ENCODE data around the gene TCERG1L.

Gene TCERG1L

DNA sequence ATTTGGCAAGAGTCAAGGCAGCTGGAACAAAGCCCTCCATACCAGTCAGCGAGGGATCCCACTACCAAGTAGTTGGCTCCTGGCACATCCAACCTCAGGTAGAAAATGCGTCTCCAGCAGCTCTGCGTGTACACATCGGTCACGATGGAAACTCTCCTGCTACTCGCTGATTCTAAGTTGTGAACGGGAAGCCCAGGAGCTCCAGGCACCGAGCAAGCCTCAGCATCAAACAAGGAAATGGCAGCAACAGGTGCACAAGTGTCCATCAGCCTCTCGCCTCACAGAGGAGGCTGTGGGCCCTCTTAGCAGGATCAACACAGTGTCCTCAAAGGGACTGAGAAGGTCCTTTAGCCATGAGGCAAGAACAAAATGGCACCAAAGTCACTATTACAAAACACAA, 127.0 kb downstream of the TCERG1L start:
- Histone ChIP-seq H3K27me3 (ENCODE audit: control insufficient read depth, insufficient read depth, low read length) (no peaks in the 10 kb centered on the region), H3K9ac (no peak overlapping the region), H3K79me2 (no peaks in the 10 kb centered on the region), H3K36me3 (ENCODE audit: control insufficient read depth, insufficient read depth, low read length) (no peaks in the 10 kb centered on the region), H3K27ac (no peak overlapping the region), H3K4me3 (ENCODE audit: low read depth, low read length) (no peak overlapping the region), H3K4me1 (peaks cover 4% of the 10 kb centered on the region), H3K9me3 (ENCODE audit: control insufficient read depth, low read length) (no peaks in the 10 kb centered on the region), H3K4me2 (ENCODE audit: low read length) (no peak overlapping the region), H2AFZ (no peak overlapping the region)
- TF ChIP-seq, protein P1, sequence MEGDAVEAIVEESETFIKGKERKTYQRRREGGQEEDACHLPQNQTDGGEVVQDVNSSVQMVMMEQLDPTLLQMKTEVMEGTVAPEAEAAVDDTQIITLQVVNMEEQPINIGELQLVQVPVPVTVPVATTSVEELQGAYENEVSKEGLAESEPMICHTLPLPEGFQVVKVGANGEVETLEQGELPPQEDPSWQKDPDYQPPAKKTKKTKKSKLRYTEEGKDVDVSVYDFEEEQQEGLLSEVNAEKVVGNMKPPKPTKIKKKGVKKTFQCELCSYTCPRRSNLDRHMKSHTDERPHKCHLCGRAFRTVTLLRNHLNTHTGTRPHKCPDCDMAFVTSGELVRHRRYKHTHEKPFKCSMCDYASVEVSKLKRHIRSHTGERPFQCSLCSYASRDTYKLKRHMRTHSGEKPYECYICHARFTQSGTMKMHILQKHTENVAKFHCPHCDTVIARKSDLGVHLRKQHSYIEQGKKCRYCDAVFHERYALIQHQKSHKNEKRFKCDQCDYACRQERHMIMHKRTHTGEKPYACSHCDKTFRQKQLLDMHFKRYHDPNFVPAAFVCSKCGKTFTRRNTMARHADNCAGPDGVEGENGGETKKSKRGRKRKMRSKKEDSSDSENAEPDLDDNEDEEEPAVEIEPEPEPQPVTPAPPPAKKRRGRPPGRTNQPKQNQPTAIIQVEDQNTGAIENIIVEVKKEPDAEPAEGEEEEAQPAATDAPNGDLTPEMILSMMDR (IDR thresholded peaks at IDR 0.05) = no peak

DNA sequence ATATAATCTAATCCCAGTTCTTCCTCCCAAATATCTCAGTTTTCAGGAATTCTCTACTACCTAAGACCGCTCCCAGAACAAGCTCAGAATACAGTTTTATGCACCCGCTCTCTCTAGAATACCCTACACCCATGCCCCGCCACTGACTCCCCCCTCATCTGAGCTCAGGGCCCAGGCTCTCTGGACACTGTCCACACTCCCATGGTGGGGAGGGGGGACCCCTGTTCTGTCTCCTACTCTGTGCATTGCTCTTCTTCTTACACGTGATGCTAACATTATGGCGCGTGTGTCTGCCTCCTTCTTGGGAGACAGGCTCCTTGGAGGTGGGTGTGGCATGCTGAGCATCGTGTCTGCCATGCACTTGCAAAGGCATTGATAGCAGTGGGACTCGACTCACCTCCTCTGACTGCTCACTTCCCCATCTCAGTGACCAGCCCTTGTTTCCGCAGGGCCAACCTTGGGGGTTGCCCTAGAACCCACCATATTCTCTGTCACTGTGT, 127.9 kb downstream of the TCERG1L start:
- peaks cover 10% of the 10 kb centered on the region for H3K4me1 ChIP-seq
- TF ChIP-seq, protein P1 (IDR thresholded peaks at IDR 0.05) = no peak

DNA sequence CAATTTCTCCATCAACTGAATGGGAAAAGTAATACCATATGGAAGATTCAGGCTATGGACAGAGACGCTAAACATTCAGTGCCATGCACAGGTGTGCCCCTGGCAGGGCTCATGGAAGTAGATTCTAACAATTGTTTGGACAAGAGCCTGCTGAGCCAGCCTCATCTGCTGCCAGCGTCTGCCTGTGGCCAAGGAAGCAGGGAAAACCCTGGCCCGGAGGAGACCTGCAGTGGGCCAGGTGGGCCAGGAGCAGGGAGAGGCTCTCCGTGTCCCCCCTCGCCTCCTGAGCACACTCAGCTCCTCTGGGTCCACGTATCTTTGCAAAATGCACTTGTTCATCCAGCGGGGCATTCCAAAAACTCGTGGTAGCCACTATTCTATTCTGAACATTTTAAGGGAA, 130.1 kb downstream of the TCERG1L start:
- no peaks in the 10 kb centered on the region for H3K27me3 ChIP-seq (ENCODE audit: control insufficient read depth, insufficient read depth, low read length)
- H3K79me2 ChIP-seq = no peaks in the 10 kb centered on the region
- H3K9ac ChIP-seq = no peak overlapping the region
- TF ChIP-seq, protein P1 (IDR thresholded peaks at IDR 0.05) = no peak
- peaks cover 10% of the 10 kb centered on the region for H3K4me1 ChIP-seq
- H2AFZ ChIP-seq = no peak overlapping the region
- H3K4me3 ChIP-seq (ENCODE audit: low read depth, low read length) = no peak overlapping the region
- no peak overlapping the region for H3K4me2 ChIP-seq (ENCODE audit: low read length)
- H3K27ac ChIP-seq = no peak overlapping the region
- H3K9me3 ChIP-seq (ENCODE audit: control insufficient read depth, low read length) = no peaks in the 10 kb centered on the region
- H3K36me3 ChIP-seq (ENCODE audit: control insufficient read depth, insufficient read depth, low read length) = no peaks in the 10 kb centered on the region

More for the DNA sequence above, 127.9 kb downstream of the TCERG1L start:
- H3K36me3 ChIP-seq (ENCODE audit: control insufficient read depth, insufficient read depth, low read length) = no peaks in the 10 kb centered on the region
- H3K27me3 ChIP-seq (ENCODE audit: control insufficient read depth, insufficient read depth, low read length) = no peaks in the 10 kb centered on the region
- no peak overlapping the region for H2AFZ ChIP-seq
- H3K9me3 ChIP-seq (ENCODE audit: control insufficient read depth, low read length) = no peaks in the 10 kb centered on the region
- no peak overlapping the region for H3K4me2 ChIP-seq (ENCODE audit: low read length)
- H3K9ac ChIP-seq = no peak overlapping the region
- no peak overlapping the region for H3K4me3 ChIP-seq (ENCODE audit: low read depth, low read length)
- H3K27ac ChIP-seq = no peak overlapping the region
- no peaks in the 10 kb centered on the region for H3K79me2 ChIP-seq

DNA sequence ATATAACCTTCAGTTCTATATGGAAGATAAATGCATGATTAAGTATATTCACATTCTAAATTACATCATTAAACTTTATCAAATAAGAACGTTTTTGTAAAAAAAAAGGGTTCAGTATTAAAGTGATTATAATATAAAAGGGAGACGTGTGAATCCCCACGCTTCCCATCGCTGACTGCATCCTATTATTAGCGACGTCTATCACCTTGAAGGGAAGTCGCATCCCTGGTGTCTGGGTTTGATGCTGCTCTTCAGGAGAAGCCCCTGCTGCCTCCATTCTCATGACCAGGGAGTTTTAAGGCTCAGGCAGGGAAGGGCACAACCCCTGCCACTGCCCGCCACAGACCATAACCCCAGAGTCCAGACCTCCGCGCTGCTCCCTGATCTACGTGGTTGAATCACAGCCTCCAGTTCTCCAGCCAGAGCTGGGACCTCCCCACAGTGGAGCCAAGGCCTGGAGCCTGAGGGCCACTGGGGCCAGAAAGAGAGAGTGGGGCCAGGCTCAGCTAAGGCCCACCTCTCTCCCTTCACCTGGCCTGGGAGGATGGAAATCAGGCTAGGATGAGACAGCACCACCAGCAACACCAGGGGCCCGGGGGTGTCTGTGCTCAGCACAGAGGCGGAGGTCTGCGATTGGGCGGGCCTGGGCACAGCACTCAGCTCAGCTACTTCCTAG, 130.6 kb downstream of the TCERG1L start:
- no peak overlapping the region for H3K9ac ChIP-seq
- no peak overlapping the region for H2AFZ ChIP-seq
- H3K27me3 ChIP-seq (ENCODE audit: control insufficient read depth, insufficient read depth, low read length) = no peaks in the 10 kb centered on the region
- H3K4me1 ChIP-seq = peaks cover 10% of the 10 kb centered on the region
- H3K9me3 ChIP-seq (ENCODE audit: control insufficient read depth, low read length) = no peaks in the 10 kb centered on the region
- no peak overlapping the region for H3K4me3 ChIP-seq (ENCODE audit: low read depth, low read length)
- no peaks in the 10 kb centered on the region for H3K36me3 ChIP-seq (ENCODE audit: control insufficient read depth, insufficient read depth, low read length)
- H3K79me2 ChIP-seq = no peaks in the 10 kb centered on the region
- no peak overlapping the region for H3K27ac ChIP-seq
- H3K4me2 ChIP-seq (ENCODE audit: low read length) = no peak overlapping the region
- TF ChIP-seq, protein P1 (IDR thresholded peaks at IDR 0.05) = no peak

DNA sequence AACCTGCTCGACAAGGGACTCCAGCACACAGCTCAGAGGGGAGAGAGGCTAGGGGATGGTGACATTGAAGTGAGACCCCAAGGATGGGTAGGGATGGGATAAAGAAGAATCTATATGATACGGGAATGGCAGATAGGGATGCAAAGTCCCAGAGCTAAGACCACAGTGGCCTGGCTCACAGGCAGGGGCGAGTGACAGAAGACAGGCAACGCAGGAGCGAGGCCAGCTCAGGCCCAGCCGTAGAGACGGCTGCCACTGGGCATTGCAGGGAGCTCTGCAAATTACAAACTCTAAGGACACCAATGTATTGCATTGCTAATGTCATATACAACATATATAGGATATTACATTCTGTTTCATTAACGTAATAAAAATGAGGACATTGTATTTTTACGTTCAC, 131.4 kb downstream of the TCERG1L start:
- no peaks in the 10 kb centered on the region for H3K36me3 ChIP-seq (ENCODE audit: control insufficient read depth, insufficient read depth, low read length)

More for the DNA sequence above, 131.4 kb downstream of the TCERG1L start:
- TF ChIP-seq, protein P1 (IDR thresholded peaks at IDR 0.05) = no peak
- Histone ChIP-seq H3K9me3 (ENCODE audit: control insufficient read depth, low read length) (no peaks in the 10 kb centered on the region), H3K4me2 (ENCODE audit: low read length) (no peak overlapping the region), H3K27me3 (ENCODE audit: control insufficient read depth, insufficient read depth, low read length) (no peaks in the 10 kb centered on the region), H3K4me1 (peaks cover 10% of the 10 kb centered on the region), H3K79me2 (no peaks in the 10 kb centered on the region), H2AFZ (no peak overlapping the region), H3K27ac (no peak overlapping the region), H3K9ac (no peak overlapping the region), H3K4me3 (ENCODE audit: low read depth, low read length) (no peak overlapping the region)
